SU-DHL-6 (cell line): Measurements from ENCODE around the gene POLR2I.
"Not testable (repeated sequence)": the region's sequence is repeated elsewhere in the genome, so short reads cannot be mapped to it uniquely, and the experiment has no call there.

Experiments
- H2AFZ ChIP-seq: fragments of 200-600 bp; sonication (generic); 2 replicates; pipeline ENCODE4 v1.6.1; 2014; ENCODE audit warnings: low read depth, mild to moderate bottlenecking, moderate library complexity, mixed read lengths, antibody characterized with exemption, low read length; ENCODE audit not compliant: severe bottlenecking
- H3F3A ChIP-seq: fragments of 200-600 bp; shearing (Covaris generic); 2 replicates; pipeline ENCODE4 v1.6.0; 2016; ENCODE audit warnings: antibody characterized with exemption, mild to moderate bottlenecking; ENCODE audit not compliant: insufficient read depth
- H3K27ac ChIP-seq: fragments of 200-600 bp; sonication (generic); 2 replicates; pipeline ENCODE4 v1.5.1; 2016; ENCODE audit warnings: low read depth, mild to moderate bottlenecking, low read length, moderate library complexity, mixed read lengths
- H3K27me3 ChIP-seq: fragments of 200-600 bp; sonication (generic), shearing (Covaris generic); 2 replicates; pipeline ENCODE4 v1.6.0; 2014; ENCODE audit warnings: mild to moderate bottlenecking, low read length
- H3K36me3 ChIP-seq: fragments of 200-600 bp; sonication (generic); 2 replicates; pipeline ENCODE4 v1.6.1; 2014; ENCODE audit warnings: mild to moderate bottlenecking, low read length, mixed read lengths
- H3K4me2 ChIP-seq: fragments of 300-600, 200-600 bp; shearing (Covaris generic), sonication (generic); 2 replicates; pipeline ENCODE4 v1.6.0; 2014; ENCODE audit warnings: low read length, low read depth, mild to moderate bottlenecking; ENCODE audit not compliant: poor library complexity, severe bottlenecking
- H3K4me3 ChIP-seq: fragments of 200-600 bp; sonication (generic); 2 replicates; pipeline ENCODE4 v1.5.1; 2014; ENCODE audit warnings: antibody characterized with exemption, low read length, mild to moderate bottlenecking, mixed read lengths; ENCODE audit not compliant: insufficient read depth, poor library complexity, severe bottlenecking
- H3K79me2 ChIP-seq: fragments of 200-600 bp; sonication (generic); 2 replicates; pipeline ENCODE4 v1.6.1; 2014; ENCODE audit warnings: mild to moderate bottlenecking, low read length, moderate library complexity; ENCODE audit not compliant: insufficient read depth
- H3K9ac ChIP-seq: fragments of 200-600 bp; sonication (generic); 2 replicates; pipeline ENCODE4 v1.7.0; 2014; ENCODE audit warnings: mild to moderate bottlenecking, low read length
- H3K9me2 ChIP-seq: fragments of 200-600 bp; sonication (generic); replicated peaks from 2 replicates; pipeline ENCODE4 v1.6.1; 2014; ENCODE audit warnings: low read length; ENCODE audit not compliant: insufficient read depth
- H3K9me3 ChIP-seq: fragments of 200-600 bp; sonication (generic); 2 replicates; pipeline ENCODE4 v1.6.1; 2014; ENCODE audit warnings: low read length, mixed read lengths; ENCODE audit not compliant: insufficient read depth
- H4K20me1 ChIP-seq: fragments of 200-600 bp; sonication (generic); 2 replicates; pipeline ENCODE4 v1.6.1; 2014; ENCODE audit warnings: low read depth, mild to moderate bottlenecking, antibody characterized with exemption, low read length, moderate library complexity, mixed read lengths
- CTCF ChIP-seq: fragments of 200-600 bp; sonication (generic); IDR thresholded peaks from one replicate; pipeline ENCODE4 v1.5.1; 2017; ENCODE audit warnings: antibody characterized with exemption, mild to moderate bottlenecking, low read length, moderate library complexity; ENCODE audit not compliant: insufficient read depth, poor library complexity, severe bottlenecking
- EZH2phosphoT487 ChIP-seq: fragments of 200-600 bp; sonication (generic), shearing (Covaris generic); conservative IDR thresholded peaks from 2 replicates; pipeline ENCODE4 v1.6.1; 2018; ENCODE audit warnings: mild to moderate bottlenecking, antibody characterized with exemption, low read length, moderate library complexity, mixed read lengths

Gene POLR2I

GRCh38 chr19:36136964-36137686 is 22.4 kb upstream of the POLR2I start:
- Histone ChIP-seq H4K20me1 (no peaks in the 10 kb centered on the region), H3K9ac (no peak overlapping the region), H3K36me3 (no peaks in the 10 kb centered on the region), H3K9me2 (no peaks in the 10 kb centered on the region), H3K27me3 (no peaks in the 10 kb centered on the region), H3K27ac (no peak overlapping the region), H3K4me3 (no peak overlapping the region), H3K79me2 (peaks cover 13% of the 10 kb centered on the region; the same call in 1 of the 2 replicates), H2AFZ (no peak overlapping the region), H3F3A (peaks cover 7% of the 10 kb centered on the region; the same call in 1 of the 2 replicates), H3K4me2 (no peak overlapping the region), H3K9me3 (no peaks in the 10 kb centered on the region)
- TF ChIP-seq EZH2phosphoT487: no peak
- TF ChIP-seq CTCF: no peak

- not testable (repeated sequence) for H4K20me1 ChIP-seq, H3K79me2 ChIP-seq, H3K9ac ChIP-seq, H3K4me3 ChIP-seq, H2AFZ ChIP-seq, H3K9me3 ChIP-seq, H3K27me3 ChIP-seq, H3F3A ChIP-seq, H3K4me2 ChIP-seq, H3K36me3 ChIP-seq, H3K27ac ChIP-seq, H3K9me2 ChIP-seq
Measured at GRCh38 chr19:36134867-36135266, 20.2 kb upstream of the POLR2I start.

- not testable (repeated sequence) for H3K9ac ChIP-seq
Measured at GRCh38 chr19:36131221-36131620, 16.5 kb upstream of the POLR2I start.

GRCh38 chr19:36128392-36128736 is 13.7 kb upstream of the POLR2I start:
- peak overlapping the region; percentile 70 for H3K9ac ChIP-seq
- peak overlapping the region; percentile 63 for H3K4me3 ChIP-seq
- no peaks in the 10 kb centered on the region for H3K36me3 ChIP-seq
- no peaks in the 10 kb centered on the region for H3K9me2 ChIP-seq
- TF ChIP-seq EZH2phosphoT487 (no peak), CTCF (no peak)
- no peaks in the 10 kb centered on the region for H4K20me1 ChIP-seq
- H3F3A ChIP-seq: peaks cover 4% of the 10 kb centered on the region; the same call in 1 of the 2 replicates
- peak overlapping the region; percentile 67 for H3K27ac ChIP-seq
- H3K4me2 ChIP-seq: peak overlapping the region; percentile 72
- H3K27me3 ChIP-seq: no peaks in the 10 kb centered on the region
- H2AFZ ChIP-seq: peak overlapping the region; percentile 77
- no peaks in the 10 kb centered on the region for H3K9me3 ChIP-seq
- no peaks in the 10 kb centered on the region for H3K79me2 ChIP-seq

More at GRCh38 chr19:36131221-36131620, 16.5 kb upstream of the POLR2I start:
- not testable (repeated sequence) for H3K27me3 ChIP-seq, H3K79me2 ChIP-seq, H3F3A ChIP-seq, H3K9me2 ChIP-seq, H3K4me2 ChIP-seq, H4K20me1 ChIP-seq, H2AFZ ChIP-seq, H3K27ac ChIP-seq, H3K9me3 ChIP-seq, H3K36me3 ChIP-seq, H3K4me3 ChIP-seq
